ENCODE measurements around the gene FAM83B. TPM values are rescaled to one million over a fixed set of nuclear protein-coding genes. Genes with fewer than 3 reads are reported as not detected.

Gene FAM83B
- total RNA-seq, 1 experiment from 2014 or later, result 5.7 TPM

GRCh38 chr6:54910921-54911320 lies 64.3 kb downstream of the FAM83B start:
- no peak overlapping the region for H2BK20ac ChIP-seq (ENCODE audit: low read depth, low read length, poor library complexity, severe bottlenecking)
- no peak overlapping the region for H4K5ac ChIP-seq (ENCODE audit: insufficient read length, low read depth, low read length)
- no peak overlapping the region for H2BK120ac ChIP-seq (ENCODE audit: low read depth, low read length, poor library complexity, severe bottlenecking)
- H3K9me3 ChIP-seq (ENCODE audit: control insufficient read depth, low read depth, low read length), result no peaks in the 10 kb centered on the region
- H3K27ac ChIP-seq (ENCODE audit: insufficient read length, low read depth, low read length), result no peak overlapping the region
- Mint-ChIP-seq H3K36me3 (ENCODE audit: insufficient read depth in 1 of 3, low read depth in 3 of 3) (no peaks in the 10 kb centered on the region), H3K9me3 (no peaks in the 10 kb centered on the region), H3K4me3 (no peak overlapping the region), H3K27ac (no peak overlapping the region), H3K4me1 (peaks cover 3 to 6% of the 10 kb centered on the region in 2 experiments; a peak in 2 of 4 replicates), H3K27me3 (ENCODE audit: low read depth) (no peaks in the 10 kb centered on the region)
- H3K9ac ChIP-seq (ENCODE audit: extremely low read depth, insufficient read length, low read length), result no peak overlapping the region
- H3K4me2 ChIP-seq (ENCODE audit: insufficient read depth, insufficient read length, low read length), result no peak overlapping the region
- H3K23ac ChIP-seq (ENCODE audit: insufficient read length, low read depth, low read length), result no peak overlapping the region
- H3K4ac ChIP-seq (ENCODE audit: low read depth, low read length), result no peak overlapping the region
- no peak overlapping the region for H2AFZ ChIP-seq (ENCODE audit: low read length)
- no peak overlapping the region for H2BK5ac ChIP-seq (ENCODE audit: insufficient read length, low read length)
- H2AK5ac ChIP-seq (ENCODE audit: insufficient read length, low read length), result no peak overlapping the region
- H2BK15ac ChIP-seq (ENCODE audit: low read depth, low read length), result no peak overlapping the region
- H3K56ac ChIP-seq (ENCODE audit: insufficient read length, low read depth, low read length), result no peak overlapping the region
- no peak for DNase-seq
- H2BK12ac ChIP-seq (ENCODE audit: insufficient read length, low read depth, low read length), result no peak overlapping the region
- no peaks in the 10 kb centered on the region for H3K27me3 ChIP-seq (ENCODE audit: insufficient read depth, low read length)
- H4K91ac ChIP-seq (ENCODE audit: insufficient read length, low read depth, low read length), result no peak overlapping the region
- no peak overlapping the region for H3T11ph ChIP-seq (ENCODE audit: low read length)
- no peaks in the 10 kb centered on the region; the same call in 1 of the 2 replicates for H3K4me1 ChIP-seq (ENCODE audit: insufficient read depth, low read length)
- H4K20me1 ChIP-seq (ENCODE audit: control insufficient read depth, insufficient read depth, insufficient read length), result no peaks in the 10 kb centered on the region
- no peaks in the 10 kb centered on the region for H3K23me2 ChIP-seq (ENCODE audit: insufficient read length, low read depth, low read length, poor library complexity, severe bottlenecking)
- no peaks in the 10 kb centered on the region for H3K79me1 ChIP-seq (ENCODE audit: insufficient read depth, low read depth, low read length, poor library complexity, severe bottlenecking)
- H3K18ac ChIP-seq (ENCODE audit: insufficient read length, low read depth, low read length), result no peak overlapping the region
- no peak for TF ChIP-seq CTCF (conservative IDR thresholded peaks at IDR 0.05)
- no peaks in the 10 kb centered on the region for H3K79me2 ChIP-seq (ENCODE audit: insufficient read depth, low read length)
- no peak overlapping the region for H4K8ac ChIP-seq (replicated peaks; ENCODE audit: insufficient read length, low read depth, low read length)
- H3K14ac ChIP-seq (ENCODE audit: insufficient read depth, low read length), result no peak overlapping the region
- WGBS (ENCODE audit: extremely low coverage, insufficient read length, low lambda C conversion rate), result no CpG with 5 or more reads among the region's 1 CpG

Data from H9 (cell line).